ENCODE measurements around the gene ZCCHC13. TPM values are rescaled to one million over a fixed set of nuclear protein-coding genes. Genes with fewer than 3 reads are reported as not detected.

The ZCCHC13 gene
- total and polyA plus RNA-seq, 4 donors: not detected

DNA sequence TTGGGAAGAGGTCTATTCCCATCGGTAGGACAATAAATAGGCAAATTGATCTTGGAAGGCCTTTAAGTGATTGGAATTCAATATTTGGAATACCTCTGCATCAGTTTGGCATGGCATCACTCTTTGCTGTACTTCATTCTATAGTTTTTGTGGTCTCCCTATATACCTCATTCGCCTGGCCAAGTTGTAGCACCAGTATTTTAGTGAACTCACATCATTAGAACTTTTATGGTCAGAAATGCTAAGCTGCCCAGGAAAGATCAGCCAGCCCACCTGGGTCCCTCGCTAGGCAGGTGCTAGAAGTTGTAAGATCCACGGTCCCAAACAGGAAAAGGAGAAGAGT is 40.3 kb downstream of the ZCCHC13 start:
- Histone ChIP-seq H3K4me3 (no peak overlapping the region), H3K9ac (ENCODE audit: insufficient read depth in 1 of 2, low read length in 2 of 2) (no peak overlapping the region), H3K4me1 (ENCODE audit: control insufficient read depth in 5 of 5, insufficient read depth in 5 of 5, low read length in 5 of 5) (peaks cover 0 to 2% (median 0%) of the 10 kb centered on the region in 5 donors), H3K36me3 (ENCODE audit: control insufficient read depth in 4 of 4, insufficient read depth in 4 of 4, low read length in 4 of 4) (no peaks in the 10 kb centered on the region), H3K27me3 (ENCODE audit: control insufficient read depth in 3 of 3, insufficient read depth in 3 of 3, low read length in 2 of 3) (peaks cover 0 to 5% (median 2%) of the 10 kb centered on the region in 3 donors), H3K27ac (ENCODE audit: low read depth in 1 of 2, low read length in 1 of 2) (no peak overlapping the region), H3K9me3 (ENCODE audit: control insufficient read depth in 4 of 4, insufficient read depth in 3 of 4, low read length in 3 of 4) (no peaks in the 10 kb centered on the region)
- TF ChIP-seq, protein P1, sequence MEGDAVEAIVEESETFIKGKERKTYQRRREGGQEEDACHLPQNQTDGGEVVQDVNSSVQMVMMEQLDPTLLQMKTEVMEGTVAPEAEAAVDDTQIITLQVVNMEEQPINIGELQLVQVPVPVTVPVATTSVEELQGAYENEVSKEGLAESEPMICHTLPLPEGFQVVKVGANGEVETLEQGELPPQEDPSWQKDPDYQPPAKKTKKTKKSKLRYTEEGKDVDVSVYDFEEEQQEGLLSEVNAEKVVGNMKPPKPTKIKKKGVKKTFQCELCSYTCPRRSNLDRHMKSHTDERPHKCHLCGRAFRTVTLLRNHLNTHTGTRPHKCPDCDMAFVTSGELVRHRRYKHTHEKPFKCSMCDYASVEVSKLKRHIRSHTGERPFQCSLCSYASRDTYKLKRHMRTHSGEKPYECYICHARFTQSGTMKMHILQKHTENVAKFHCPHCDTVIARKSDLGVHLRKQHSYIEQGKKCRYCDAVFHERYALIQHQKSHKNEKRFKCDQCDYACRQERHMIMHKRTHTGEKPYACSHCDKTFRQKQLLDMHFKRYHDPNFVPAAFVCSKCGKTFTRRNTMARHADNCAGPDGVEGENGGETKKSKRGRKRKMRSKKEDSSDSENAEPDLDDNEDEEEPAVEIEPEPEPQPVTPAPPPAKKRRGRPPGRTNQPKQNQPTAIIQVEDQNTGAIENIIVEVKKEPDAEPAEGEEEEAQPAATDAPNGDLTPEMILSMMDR (IDR thresholded peaks at IDR 0.05; ENCODE audit: control extremely low read depth, extremely low read depth): no peak
- ATAC-seq (ENCODE audit: insufficient read depth, low FRiP score) (no peak), DNase-seq (no peak)
- WGBS, 2 donors: 68 to 76% methylated on average over 4 of the region's 4 CpGs

DNA sequence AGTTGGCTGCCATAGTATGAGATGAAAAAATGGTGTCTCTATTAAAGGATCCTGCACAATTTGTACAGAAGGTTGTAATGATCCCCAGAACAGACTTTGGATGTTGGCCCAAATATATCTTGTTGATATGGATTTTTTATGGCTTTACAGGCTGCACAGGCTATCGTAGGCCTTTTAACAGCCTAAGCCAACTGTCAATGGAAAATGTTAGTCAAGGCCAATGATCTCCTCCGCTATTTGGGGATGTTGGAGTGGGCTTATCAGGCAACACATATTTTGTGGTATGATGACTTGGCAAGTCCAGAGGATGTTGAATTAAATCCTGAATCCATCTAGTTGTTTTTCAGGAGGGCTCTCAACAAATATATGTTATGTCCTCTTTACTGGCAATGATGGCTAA is 42.1 kb downstream of the ZCCHC13 start:
- 38 to 51% methylated on average over 2 of the region's 2 CpGs for WGBS, 2 donors
- DNase-seq (no peak), ATAC-seq (ENCODE audit: insufficient read depth, low FRiP score) (no peak)

DNA sequence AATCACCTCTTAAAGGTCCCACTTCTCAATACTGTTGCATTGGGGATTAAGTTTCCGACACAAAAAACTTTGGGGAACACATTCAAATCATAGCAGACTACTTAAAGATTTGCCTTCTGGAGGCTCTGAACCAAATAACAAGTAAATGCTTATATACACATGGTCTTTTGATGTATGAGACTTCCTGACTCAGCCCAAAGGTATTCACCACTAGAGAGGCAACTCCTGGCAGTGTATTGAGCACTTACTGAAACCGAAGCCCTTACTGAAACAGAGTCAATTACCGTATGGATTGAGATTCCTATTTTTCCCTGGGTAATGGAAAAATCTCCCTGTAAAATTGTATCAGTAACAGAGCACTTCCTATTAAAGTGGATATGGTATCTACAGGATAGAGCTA is 45.4 kb downstream of the ZCCHC13 start:
- TF ChIP-seq, protein P1 (IDR thresholded peaks at IDR 0.05; ENCODE audit: control extremely low read depth, extremely low read depth): no peak
- H3K27me3 ChIP-seq (ENCODE audit: control insufficient read depth in 3 of 3, insufficient read depth in 3 of 3, low read length in 2 of 3): peaks cover 0 to 5% (median 4%) of the 10 kb centered on the region in 3 donors
- H3K9me3 ChIP-seq (ENCODE audit: control insufficient read depth in 4 of 4, insufficient read depth in 3 of 4, low read length in 3 of 4): no peaks in the 10 kb centered on the region
- no peak overlapping the region for H3K27ac ChIP-seq (ENCODE audit: low read depth in 1 of 2, low read length in 1 of 2)
- WGBS, 2 donors: 55 to 61% methylated on average over 3 of the region's 3 CpGs
- DNase-seq (no peak), ATAC-seq (ENCODE audit: insufficient read depth, low FRiP score) (peak; percentile 71)
- no peaks in the 10 kb centered on the region for H3K36me3 ChIP-seq (ENCODE audit: control insufficient read depth in 4 of 4, insufficient read depth in 4 of 4, low read length in 4 of 4)
- H3K4me1 ChIP-seq (ENCODE audit: control insufficient read depth in 5 of 5, insufficient read depth in 5 of 5, low read length in 5 of 5): peaks cover 0 to 3% (median 0%) of the 10 kb centered on the region in 5 donors
- H3K4me3 ChIP-seq: no peak overlapping the region
- no peak overlapping the region for H3K9ac ChIP-seq (ENCODE audit: insufficient read depth in 1 of 2, low read length in 2 of 2)

More for the DNA sequence above, 42.1 kb downstream of the ZCCHC13 start:
- Histone ChIP-seq H3K4me3 (no peak overlapping the region), H3K27ac (ENCODE audit: low read depth in 1 of 2, low read length in 1 of 2) (no peak overlapping the region), H3K4me1 (ENCODE audit: control insufficient read depth in 5 of 5, insufficient read depth in 5 of 5, low read length in 5 of 5) (peaks cover 0 to 2% (median 0%) of the 10 kb centered on the region in 5 donors), H3K9ac (ENCODE audit: insufficient read depth in 1 of 2, low read length in 2 of 2) (no peak overlapping the region), H3K9me3 (ENCODE audit: control insufficient read depth in 4 of 4, insufficient read depth in 3 of 4, low read length in 3 of 4) (no peaks in the 10 kb centered on the region), H3K27me3 (ENCODE audit: control insufficient read depth in 3 of 3, insufficient read depth in 3 of 3, low read length in 2 of 3) (peaks cover 0 to 5% (median 2%) of the 10 kb centered on the region in 3 donors), H3K36me3 (ENCODE audit: control insufficient read depth in 4 of 4, insufficient read depth in 4 of 4, low read length in 4 of 4) (no peaks in the 10 kb centered on the region)
- TF ChIP-seq, protein P1 (IDR thresholded peaks at IDR 0.05; ENCODE audit: control extremely low read depth, extremely low read depth): no peak

DNA sequence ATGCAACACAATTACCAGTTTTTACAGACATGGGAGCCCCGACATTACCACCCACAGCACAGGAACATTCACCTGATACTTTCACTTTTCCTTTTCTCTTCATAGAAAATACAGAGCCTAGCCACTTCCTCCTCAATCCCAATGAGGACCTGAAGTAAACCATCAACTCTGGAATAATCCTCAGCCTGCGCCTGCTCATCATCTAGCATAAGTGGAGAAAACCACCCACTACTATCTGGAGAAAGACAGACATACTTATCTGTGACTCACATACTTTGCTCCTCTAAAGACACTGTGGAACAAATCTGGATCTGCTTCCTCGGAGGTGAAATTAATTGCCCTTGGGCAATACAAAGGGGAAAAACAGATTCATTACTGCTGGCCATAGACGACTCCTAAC is 47.8 kb downstream of the ZCCHC13 start:
- no peaks in the 10 kb centered on the region for H3K9me3 ChIP-seq (ENCODE audit: control insufficient read depth in 4 of 4, insufficient read depth in 3 of 4, low read length in 3 of 4)
- ATAC-seq (ENCODE audit: insufficient read depth, low FRiP score) (no peak), DNase-seq (no peak)
- no peak overlapping the region for H3K4me3 ChIP-seq
- H3K36me3 ChIP-seq (ENCODE audit: control insufficient read depth in 4 of 4, insufficient read depth in 4 of 4, low read length in 4 of 4): no peaks in the 10 kb centered on the region
- no peak overlapping the region for H3K27ac ChIP-seq (ENCODE audit: low read depth in 1 of 2, low read length in 1 of 2)
- H3K9ac ChIP-seq (ENCODE audit: insufficient read depth in 1 of 2, low read length in 2 of 2): no peak overlapping the region
- H3K4me1 ChIP-seq (ENCODE audit: control insufficient read depth in 5 of 5, insufficient read depth in 5 of 5, low read length in 5 of 5): peaks cover 0 to 3% (median 0%) of the 10 kb centered on the region in 5 donors
- WGBS, 2 donors: 62 to 64% methylated on average over 4 of the region's 4 CpGs
- TF ChIP-seq, protein P1 (IDR thresholded peaks at IDR 0.05; ENCODE audit: control extremely low read depth, extremely low read depth): no peak
- H3K27me3 ChIP-seq (ENCODE audit: control insufficient read depth in 3 of 3, insufficient read depth in 3 of 3, low read length in 2 of 3): peaks cover 0 to 5% (median 4%) of the 10 kb centered on the region in 3 donors

Measured in lung (tissue), 12 donors.